PC-9 (cell line): ENCODE results near the gene LINC00632.

Experiments
- EZH2 ChIP-seq: fragments of 200-600 bp; sonication (generic); IDR thresholded peaks from 2 replicates; pipeline ENCODE4 v1.8.0; 2017; ENCODE audit warnings: antibody characterized with exemption, low read depth
- TF ChIP-seq, protein P1 (sequence below): fragments of 200-600 bp; sonication (generic); conservative IDR thresholded peaks from 2 replicates; pipeline ENCODE4 v1.6.1; 2017; ENCODE audit warnings: mixed run types, antibody characterized with exemption, mild to moderate bottlenecking, moderate library complexity

DNA sequence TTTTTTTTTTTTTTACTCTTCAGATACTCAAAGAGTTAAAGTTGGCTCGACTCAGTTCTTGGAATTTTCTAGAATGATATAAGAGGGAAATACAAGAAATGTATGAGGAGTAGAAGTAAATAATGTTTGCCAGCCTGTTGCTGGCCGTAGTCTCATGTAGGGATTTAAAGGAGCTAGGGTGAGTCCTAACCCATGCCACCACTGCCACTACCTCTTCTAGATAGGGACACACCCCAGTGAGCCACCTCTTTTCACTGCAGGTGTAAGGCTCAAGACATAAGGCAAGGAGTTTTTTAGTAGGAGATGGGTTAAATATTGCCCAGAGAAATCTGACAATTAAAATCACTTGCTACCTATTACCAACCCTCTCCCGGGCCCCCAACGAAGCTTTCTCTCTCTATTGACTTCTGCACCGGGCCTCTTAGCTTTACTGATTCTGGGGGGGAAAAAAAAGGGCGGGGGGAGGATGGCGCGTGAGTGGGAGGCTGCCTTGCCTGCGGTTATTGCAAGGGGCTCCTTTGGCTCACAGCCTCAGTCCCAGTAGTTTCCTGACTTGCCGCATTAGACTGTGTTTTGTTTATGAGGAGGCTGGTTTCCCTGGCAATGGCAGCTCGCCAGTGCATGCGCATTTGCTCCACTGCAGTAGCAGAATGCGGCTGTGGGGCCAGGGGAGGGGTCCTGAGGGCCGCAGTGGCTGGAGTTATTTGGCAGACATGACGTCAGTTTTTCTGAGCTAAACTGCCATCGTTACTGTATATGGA lies 3.0 kb downstream of the LINC00632 start:
- TF ChIP-seq, protein P1, sequence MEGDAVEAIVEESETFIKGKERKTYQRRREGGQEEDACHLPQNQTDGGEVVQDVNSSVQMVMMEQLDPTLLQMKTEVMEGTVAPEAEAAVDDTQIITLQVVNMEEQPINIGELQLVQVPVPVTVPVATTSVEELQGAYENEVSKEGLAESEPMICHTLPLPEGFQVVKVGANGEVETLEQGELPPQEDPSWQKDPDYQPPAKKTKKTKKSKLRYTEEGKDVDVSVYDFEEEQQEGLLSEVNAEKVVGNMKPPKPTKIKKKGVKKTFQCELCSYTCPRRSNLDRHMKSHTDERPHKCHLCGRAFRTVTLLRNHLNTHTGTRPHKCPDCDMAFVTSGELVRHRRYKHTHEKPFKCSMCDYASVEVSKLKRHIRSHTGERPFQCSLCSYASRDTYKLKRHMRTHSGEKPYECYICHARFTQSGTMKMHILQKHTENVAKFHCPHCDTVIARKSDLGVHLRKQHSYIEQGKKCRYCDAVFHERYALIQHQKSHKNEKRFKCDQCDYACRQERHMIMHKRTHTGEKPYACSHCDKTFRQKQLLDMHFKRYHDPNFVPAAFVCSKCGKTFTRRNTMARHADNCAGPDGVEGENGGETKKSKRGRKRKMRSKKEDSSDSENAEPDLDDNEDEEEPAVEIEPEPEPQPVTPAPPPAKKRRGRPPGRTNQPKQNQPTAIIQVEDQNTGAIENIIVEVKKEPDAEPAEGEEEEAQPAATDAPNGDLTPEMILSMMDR, result no peak
- TF ChIP-seq EZH2, result no peak
